GM21619 (cell line): ENCODE results near the gene TKFC.

Source experiments
- ATAC-seq: cut with Tn5 transposase; IDR thresholded peaks from one replicate; pipeline ENCODE4 v1.9.1; 2021; ENCODE audit not compliant: unreplicated experiment

The TKFC gene

DNA sequence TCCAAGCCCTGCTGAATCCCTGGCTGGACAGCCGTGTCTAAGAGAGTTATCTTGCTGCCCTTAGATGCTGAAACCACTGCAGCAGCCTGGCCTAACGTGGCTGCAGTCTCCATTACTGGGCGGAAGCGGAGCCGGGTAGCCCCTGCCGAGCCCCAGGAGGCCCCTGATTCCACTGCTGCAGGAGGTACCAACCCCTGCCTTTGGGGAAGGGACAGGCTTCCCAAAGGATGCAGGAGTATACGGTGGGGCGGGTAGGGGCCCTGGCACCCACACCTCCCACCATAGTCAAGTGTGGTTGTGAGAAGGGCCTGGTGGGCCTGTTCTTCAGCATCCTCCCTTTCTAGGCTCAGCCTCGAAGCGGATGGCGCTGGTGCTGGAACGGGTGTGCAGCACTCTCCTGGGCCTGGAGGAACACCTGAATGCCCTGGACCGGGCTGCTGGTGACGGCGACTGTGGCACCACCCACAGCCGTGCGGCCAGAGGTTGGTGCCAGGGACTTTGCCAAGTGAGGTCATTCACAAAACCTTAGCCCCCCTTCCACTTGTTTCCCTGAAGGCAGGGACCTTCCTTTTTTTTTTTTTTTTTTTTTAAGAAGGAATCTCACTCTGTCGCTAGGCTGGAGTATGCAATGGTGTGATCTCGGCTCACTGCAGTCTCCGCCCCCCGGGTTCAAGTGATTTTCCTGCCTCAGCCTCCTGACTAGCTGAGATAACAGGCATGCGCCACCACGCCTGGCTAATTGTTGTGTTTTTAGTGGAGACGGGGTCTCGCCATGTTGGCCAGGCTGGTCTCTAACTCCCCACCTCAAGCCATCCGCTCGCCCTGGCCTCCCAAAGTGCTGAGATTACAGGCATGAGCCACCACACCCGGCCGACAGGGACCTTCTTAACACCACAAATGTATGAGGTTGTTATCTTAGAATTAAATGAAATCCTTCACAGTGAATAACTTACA lies 11.0 kb downstream of the TKFC start:
- no peak for ATAC-seq

DNA sequence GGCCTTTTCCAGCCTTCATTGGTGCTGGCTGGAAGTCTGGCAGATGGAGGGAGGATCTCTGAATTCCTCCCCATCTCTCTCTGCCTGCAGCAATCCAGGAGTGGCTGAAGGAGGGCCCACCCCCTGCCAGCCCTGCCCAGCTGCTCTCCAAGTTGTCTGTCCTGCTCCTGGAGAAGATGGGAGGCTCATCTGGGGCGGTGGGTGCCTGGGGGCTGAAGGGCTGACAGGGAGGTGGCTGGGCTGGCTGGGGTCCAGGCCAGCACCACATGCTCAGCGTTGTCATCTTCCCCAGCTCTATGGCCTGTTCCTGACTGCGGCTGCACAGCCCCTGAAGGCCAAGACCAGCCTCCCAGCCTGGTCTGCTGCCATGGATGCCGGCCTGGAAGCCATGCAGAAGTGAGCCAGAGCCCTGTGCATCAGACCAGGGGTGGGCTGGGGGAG lies 12.2 kb downstream of the TKFC start:
- no peak for ATAC-seq

DNA sequence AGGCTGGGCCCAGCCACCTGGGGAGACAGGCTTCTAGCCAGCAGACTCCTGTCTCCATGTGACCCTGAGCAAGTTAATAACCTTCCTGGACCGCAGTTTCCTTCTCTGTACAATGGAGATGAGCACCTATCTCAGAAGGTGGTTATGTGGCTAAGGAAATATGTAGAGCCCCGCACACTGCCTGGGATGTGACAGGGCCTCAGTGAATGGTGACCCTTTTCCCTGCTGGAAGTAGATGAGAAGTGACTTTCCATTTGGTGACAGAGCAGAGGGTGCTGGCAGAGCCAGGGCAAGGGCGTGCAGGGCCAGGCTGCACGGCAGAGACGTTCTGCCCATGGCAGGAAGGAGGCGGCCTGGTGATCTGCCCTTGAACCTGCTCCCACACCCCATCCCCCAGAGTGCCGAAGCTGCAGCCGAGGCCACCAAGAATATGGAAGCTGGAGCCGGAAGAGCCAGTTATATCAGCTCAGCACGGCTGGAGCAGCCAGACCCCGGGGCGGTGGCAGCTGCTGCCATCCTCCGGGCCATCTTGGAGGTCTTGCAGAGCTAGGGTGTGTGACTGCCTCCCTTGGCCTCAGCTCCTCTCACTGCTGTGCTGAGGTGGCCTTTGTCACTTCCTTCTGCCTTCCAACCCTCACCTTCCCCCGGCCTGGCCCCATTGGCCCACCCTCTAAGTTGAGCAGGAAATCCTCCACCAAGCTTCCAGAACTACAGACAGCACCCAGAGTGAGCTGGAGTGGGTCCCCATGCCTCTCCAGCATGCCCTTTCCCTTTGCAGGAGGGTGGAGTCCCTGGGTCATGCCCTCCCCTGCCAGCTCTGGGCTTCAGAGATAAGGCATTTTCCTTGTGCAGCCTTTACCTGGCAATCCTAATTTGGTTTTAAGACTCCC lies 13.2 kb downstream of the TKFC start:
- no peak for ATAC-seq

DNA sequence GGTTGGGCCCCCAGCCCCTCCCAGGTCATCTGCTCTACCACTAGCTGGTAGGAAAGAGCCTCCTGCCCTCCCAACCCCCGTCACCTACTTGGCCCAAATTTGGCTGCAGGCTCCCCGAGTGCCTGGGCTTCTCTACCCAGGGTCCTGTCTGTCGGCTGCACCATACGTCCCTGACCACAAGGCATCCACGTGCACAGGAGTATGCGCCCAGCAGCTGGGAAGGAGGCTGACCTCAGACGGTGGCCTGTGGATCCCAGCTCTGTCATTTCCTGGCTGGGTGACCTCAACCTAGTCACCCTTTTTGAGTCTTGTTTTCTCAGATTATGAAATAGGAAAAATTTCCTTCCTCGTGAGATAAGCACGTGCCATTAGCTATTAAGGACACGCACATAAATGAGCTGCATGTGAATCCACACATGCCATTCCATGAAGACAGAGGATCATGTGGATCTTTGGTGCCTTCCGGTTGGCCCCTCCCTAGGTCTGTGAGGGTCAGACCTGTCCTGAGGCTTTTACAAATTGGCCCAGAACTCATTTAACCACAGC lies 15.0 kb downstream of the TKFC start:
- no peak for ATAC-seq

DNA sequence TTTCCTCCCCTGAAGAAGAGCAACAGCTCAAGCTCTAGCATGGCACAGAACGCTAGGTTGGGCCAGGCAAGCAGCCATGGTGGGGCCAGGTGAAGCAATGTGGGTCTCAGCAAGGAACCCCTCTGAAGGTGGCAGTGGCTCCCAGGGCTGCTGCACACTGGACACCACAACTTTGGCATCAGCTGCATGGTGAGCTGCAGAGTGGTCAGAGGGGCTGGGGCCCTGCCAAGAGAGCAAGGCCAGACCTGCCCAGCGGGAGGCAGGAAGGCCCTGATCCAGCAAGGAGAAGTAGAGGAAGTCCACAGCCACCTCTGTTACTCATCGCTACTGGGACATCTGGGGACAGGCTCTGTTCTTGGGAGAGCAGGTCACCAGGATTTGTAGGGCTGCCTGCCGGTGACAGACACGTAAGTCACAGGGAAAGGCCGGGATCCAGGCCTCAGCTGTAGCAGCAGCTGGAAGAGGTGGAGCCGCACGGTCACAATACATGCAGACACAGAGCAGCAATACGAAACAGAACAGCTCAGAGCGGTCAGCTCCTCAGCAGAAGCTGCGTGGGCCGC lies 16.2 kb downstream of the TKFC start:
- no peak for ATAC-seq

DNA sequence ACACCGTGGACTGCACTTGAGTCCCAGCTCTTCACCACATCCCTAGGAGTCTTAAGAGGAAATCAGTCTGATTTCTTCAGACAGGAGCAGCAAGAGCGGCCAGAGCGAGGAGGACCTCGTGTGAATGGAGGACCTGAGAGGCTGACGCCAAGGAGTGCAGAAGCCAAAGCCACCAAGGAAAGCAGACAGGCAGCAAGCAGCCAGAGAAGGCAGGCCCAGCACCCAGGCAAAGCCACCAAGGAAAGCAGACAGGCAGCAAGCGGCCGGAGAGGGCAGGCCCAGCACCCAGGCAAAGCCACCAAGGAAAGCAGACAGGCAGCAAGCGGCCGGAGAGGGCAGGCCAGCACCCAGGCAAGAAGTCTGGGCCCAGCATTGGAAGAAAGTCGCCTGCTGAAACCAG lies 16.9 kb downstream of the TKFC start:
- no peak for ATAC-seq

DNA sequence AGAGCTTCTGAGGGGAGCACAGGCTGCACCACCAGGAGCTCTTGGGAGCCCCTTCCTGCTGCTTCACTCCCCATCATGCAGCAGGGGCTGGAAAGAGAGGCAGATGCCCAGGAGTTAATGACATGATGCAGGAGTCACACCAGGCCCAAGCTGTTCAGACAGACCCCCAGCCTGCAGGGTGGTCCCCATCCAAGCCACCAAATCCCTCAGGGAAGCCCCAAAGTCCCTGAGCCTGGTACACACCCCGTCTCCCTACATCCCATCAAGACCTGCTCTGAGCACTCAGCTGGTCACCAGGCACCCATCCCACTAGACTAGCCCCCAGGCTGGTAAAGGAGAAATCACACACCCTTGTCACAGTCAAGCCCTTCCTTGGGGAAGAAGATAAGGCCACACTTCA lies 17.3 kb downstream of the TKFC start:
- no peak for ATAC-seq

DNA sequence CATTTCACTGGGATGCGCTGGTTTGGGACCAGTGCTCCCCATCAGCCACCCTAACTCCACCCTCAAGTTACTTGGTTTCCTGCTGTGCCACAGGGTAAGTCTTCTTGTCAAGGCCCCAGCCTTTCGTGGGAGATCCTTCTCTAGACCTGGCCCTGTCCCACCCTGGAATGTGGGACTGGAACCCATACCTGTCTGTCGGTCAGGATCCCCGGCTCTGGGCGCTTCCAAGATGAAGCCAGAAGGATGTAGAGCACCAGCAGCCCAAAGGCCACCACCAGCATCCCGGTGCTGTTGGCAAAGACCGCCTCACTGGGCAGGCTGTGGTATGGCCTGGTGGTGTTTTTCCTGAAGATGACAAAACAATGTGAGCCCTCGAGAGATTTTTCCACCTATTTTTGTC lies 17.8 kb downstream of the TKFC start:
- ATAC-seq: no peak

DNA sequence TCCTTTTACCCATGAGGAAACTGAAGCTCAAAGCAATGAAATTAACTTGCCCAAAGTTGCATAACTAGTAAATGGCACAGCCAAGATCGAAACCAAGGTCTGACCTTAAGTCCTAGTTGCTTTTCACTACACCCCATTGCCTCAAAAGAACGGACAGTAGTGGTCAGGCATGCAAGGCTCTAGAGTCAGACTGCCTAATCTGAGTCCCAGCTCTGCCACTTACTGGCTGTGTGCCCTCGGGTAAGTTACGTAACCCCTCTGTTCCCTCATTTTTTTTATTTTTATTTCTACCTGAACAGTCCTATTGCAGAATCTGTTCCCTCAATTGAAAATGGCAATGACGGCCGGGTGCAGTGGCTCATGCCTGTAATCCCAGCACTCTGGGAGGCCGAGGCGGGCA lies 19.0 kb downstream of the TKFC start:
- ATAC-seq: no peak

DNA sequence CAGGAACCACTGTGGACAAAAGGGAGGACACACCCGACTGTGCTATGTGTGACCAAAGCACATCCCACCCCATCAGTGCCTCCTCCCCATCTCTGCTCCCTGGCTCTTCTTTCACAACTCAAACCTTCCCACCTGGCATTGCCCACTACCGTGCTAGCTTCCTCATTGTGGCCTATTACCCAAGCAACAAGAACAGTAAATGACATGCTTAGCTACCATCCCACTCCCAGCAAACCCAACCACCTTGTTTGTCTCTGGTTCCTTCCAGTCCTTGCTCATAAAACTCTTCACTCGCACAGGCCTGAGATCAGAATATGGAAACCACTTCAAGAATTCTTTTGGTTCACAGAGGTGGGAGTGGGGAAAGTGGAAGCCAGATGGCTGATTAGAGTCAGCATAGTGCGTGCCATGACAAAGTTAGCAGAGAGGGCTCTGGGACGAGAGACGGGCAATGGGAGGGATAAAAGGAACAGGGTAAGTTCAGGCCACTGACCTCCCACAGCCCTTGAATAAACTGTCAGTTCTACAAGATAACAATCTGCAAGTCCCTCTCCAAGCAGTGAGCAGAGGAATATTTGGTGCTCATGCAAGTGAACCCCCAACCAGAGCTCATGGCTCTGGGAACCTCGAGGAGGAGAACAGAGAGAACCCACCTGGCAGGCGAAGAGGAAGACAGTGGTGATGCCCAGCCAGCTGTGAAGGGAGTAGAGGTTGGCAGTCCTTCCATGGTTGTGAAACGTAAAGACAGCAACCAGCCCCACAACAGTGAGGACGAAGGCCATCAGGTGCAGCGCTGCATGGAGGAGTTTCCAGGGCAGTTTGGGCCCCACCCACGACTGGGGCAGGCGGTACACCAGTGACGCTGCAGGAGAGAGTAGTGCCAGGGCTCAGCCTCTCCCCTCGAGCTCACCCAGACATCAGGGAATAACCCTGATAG lies 20.4 kb downstream of the TKFC start:
- ATAC-seq: no peak

DNA sequence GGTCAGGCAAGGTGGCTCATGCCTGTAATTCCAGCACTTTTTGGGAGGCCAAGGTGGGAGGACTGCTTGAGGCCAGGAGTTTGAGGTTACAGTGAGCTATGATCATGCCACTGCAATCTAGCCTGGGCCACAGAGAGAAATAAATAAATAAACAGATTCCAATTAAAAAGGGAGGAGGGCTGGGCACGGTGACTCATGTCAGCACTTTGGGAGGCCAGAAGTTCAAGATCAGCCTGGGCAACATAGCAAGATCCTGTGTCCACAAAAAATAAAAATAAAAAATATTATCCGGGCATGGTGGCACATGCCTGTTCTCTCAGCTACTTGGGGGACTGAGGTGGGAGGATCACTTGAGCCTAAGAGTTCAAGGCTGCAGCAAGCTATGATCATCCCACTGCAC lies 21.2 kb downstream of the TKFC start:
- no peak for ATAC-seq

DNA sequence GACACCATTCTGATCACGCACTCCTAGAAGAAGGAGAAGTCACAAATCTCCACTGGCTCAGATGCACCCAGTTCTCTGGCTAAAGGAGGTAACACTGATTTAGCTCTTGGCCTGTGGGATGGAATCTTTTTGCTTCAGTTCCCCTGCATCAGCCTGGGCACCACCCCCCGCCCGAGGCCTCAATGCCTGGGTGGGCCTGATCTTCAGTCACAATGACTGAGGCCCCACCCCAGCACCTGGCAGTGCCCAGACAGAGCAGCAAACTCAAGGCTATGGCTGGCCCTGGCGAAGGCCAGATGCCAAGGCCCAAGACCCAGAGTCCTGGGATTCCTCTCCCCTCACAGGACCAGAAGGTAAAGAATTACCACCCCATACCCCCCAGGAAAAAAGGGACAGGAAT lies 23.7 kb downstream of the TKFC start:
- no peak for ATAC-seq

DNA sequence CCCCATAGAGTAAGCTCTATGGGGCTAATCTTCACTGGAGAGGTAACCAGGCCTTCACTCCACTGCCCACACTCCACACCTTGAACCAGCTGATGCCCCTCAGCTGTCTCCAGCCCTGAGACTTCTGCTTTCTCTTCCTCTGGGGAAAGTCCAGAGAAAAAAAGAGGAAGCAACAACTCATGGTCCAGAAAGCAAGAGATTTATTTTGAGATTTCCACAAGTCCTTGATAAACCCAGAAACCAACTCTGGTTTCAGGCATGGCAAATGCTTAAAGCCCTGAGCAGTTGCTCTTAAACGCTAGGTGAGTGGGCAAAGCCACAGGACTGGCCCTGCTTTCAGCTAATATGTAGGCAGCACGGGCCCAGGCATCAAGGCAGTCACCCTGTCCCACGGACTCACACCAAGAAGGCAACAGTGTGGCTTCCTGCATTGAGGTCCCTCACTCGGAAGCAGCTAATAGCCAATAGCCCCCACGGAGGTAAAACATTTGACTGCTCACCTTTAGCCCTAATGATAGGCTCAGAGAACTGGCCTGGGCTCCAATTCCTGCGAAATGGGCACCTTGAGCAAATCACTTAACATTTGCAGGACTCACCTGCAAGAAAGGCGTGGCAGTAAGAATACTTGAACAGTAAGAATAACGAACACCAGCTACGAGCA lies 24.3 kb downstream of the TKFC start:
- peak; percentile 36 for ATAC-seq

DNA sequence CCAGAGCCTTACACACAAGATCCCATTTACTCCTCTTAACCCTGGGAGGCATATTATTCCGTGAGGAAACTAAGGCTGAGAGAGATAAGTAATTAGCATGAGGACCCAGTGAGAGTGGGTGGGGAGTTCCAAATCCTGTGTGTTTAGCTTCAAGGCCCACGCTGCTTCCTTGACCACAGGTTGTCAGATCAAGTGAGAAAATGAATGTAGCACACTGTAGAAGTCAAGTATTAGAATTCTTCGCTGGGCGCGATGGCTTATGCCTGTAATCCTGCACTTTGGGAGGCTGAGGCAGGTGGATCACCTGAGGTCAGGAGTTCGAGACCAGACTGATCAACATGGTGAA lies 24.8 kb downstream of the TKFC start:
- ATAC-seq: no peak

DNA sequence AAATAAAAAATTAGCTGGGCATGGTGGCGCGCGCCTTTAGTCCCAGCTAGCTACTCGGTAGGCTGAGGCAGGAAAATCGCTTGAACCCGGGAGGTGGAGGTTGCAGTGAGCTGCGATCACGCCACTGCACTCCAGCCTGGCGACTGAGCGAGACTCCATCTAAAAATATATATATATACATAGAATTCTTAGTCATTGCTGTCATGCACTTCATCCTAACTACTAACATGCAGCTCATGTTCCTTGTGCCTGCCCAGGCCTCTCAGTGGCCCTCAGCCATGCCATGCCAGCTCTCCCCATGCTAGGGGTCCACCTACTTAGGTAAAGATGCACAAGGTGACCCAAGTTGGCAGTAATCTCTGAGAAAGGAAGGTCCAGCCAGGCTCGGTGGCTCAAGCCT lies 25.5 kb downstream of the TKFC start:
- ATAC-seq: no peak

DNA sequence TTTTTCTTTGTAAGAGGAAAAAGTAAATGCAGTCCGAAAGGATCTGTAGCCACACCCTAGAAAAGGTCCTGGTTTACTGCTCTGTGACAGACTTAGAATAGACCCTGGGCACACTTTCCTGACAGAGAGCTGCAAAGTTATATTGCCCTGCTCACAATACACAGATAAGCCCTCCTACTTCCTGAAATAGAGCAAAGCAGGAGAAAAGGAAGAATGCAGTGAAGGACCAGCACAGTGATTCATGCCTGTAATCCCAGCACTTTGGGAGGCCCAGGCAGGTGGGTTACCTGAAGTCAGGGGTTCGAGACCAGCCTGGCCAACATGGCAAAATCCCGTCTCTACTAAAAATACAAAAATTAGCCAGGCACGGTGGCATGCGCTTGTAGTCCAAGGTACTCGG lies 26.5 kb downstream of the TKFC start:
- no peak for ATAC-seq

DNA sequence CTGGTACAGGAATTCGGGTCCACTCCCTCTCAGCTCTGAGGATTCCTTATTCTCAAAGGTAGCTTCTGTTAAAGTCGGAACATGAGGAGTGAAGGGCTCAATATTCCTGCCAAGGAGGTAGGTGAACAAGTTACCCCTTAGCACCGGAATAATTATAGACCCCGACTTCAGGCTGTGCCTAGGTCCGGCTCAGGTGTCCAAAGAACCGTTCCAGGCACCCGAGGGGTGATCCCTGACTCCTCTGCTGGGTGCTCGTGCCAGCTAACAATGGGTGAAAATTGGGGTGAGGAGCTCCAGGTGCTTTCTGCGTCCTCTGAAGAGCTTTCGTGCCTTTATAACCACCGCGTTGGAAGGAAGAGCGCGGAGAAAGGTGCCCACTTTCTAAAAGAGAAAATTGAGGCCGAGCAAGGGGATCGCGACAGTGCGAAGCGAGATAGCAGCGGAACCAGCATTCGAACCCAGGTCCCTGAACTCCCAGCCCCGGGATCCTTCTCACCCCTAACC lies 28.3 kb downstream of the TKFC start:
- ATAC-seq: no peak

DNA sequence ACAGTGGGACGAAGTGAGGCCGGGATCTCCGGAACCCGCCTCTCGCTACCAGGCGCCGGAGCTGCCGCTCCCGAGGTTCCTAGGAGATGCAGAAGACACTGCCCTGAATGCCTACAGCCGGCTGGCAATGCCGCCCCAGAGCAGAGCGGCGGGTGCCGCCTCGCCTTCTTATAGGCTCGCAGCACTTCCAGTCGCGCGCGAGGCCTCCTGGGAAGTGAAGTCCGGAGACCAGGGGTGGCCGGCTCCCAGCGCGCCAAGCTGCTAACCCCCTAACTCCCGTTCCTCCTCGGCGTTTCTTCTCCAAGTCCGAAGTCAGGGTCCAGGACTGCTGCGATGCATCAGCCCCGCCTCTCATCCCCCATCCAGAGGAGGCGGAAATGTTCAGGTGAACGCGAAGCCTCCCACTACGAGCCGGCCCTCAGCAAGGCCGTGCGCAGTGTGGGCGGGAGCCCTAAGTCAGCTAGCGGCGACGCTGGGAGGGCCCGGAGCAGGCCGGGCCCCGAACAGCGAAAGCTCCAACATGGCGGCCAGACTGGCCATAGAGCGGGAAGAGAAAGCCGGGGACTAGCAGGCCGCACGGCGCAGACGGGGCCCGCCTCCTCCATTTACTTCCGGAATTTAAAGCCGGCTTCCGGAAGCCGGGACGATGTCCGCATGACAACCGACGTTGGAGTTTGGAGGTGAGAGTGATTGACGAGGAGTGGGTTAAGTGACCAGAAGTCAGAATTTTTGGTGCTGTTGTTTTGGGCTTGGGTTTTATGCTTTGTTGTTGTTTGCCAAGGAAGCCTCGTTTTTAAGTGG lies 28.9 kb downstream of the TKFC start, which contains the start of the genes CYB561A3 and TMEM138:
TSS of gene CYB561A3 (minus strand) at position 142 of the 801 bp plus-strand sequence. CDS start 5,169 bp downstream, outside the sequence.
TSS of gene TMEM138 (plus strand) at position 634 of the 801 bp plus-strand sequence. CDS start 2,017 bp downstream, outside the sequence.
- peak; percentile 78 for ATAC-seq

DNA sequence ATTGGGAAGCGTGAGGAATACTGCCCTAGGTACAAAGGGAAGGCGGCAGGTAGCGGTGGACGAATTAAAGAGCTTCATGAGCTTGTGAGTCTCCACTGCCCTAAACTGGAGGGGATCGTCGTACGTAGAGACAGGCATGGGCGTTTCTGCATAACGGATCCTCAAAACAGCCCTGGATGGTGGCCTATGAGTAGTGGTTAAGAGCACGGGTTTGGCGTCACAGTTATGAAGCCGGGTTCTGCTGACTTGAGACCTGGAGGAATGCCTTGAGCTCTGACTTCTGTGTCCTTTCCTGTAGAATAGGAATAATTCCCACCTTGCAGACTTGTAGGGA lies 29.5 kb downstream of the TKFC start:
- no peak for ATAC-seq
